Renal pelvis (tissue), 4 donors: ENCODE data around the gene PTPN14. TPM values are rescaled to one million over a fixed set of nuclear protein-coding genes. Genes with fewer than 3 reads are reported as not detected.
"Not testable (repeated sequence)": the region's sequence is repeated elsewhere in the genome, so short reads cannot be mapped to it uniquely, and the experiment has no call there.

Experiments used
- DNase-seq: peaks from one replicate; pipeline ENCODE4 v3.0.0-alpha.2; 2013
- polyA plus RNA-seq, 3 donors: library from polyadenylated mRNA; unstranded; fragments of 120-200 nt; gene quantifications; one replicate each; pipeline ENCODE4 v1.2.1, GENCODE V29; 2013; ENCODE audit not compliant: insufficient read length in 3 of 3

The PTPN14 gene
- polyA plus RNA-seq, 3 donors = 35.0 to 46.1 (median 41.1) TPM

DNA sequence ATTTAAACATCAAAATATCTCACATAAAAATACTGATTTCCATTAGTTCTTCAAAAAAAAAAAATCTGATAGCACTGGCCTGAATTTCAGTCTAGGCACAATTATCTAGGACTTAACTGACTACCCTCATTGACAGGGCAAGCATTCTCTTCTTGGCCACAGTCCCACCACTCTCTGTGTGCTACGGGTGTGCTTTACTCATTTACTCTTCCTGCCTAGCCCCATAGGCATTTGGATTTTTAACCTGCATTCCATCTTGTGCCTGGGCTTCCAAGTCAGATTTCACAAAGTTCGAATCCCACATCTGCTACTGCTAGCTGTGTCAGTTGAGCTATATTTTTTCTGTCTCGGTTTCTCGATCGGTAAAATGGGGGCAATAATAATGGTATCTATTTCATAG is 38.0 kb downstream of the PTPN14 start:
- DNase-seq = no peak

DNA sequence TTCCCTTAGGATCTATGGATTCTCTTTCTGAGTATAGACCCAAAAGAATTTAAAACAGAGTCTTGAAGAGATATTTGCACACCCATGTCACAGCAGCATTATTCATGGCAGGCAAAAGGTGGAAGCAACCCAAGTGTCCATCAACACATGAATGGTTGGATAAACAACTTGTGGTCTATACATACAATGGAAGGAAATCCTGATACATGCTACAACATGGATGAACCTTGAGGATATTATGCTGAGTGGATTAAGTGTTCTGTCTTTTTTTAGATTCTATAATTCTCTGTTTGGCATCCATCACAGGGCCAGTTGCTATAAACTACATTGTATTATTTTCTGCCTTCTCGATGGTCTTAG is 39.8 kb downstream of the PTPN14 start:
- DNase-seq = no peak

DNA sequence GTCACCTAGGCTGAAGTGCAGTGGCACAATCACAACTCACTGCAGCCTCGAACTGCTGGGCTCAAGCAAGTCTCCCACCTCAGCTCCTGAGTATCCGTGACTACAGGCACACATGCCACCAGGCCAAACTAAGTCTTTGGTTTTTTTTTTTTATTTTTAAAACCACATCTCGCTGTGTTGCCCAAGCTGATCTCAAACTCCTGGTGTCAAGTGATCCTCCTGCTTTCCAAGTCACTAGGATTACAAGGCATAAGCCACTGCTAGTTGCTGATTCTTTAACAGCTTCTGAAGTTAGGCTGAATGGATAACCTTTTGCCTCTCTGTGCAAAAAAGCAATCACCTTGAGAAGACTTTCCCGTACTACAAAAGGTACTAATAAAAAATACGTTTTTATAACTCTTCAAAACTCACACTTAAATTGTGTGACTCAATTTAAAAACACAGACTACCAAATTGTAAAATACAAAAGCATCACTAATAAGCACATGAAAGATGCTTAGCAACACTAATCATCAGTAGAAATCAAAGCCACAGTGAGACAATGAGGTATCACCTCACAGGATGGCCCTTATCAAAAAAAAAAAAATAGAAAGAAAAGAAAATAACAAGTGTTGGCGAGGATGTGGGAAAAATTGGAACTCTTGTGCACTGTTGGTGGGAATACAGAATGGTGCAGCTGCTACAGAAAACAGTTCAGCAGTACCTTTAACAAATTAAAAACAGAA is 40.3 kb downstream of the PTPN14 start:
- no peak for DNase-seq

DNA sequence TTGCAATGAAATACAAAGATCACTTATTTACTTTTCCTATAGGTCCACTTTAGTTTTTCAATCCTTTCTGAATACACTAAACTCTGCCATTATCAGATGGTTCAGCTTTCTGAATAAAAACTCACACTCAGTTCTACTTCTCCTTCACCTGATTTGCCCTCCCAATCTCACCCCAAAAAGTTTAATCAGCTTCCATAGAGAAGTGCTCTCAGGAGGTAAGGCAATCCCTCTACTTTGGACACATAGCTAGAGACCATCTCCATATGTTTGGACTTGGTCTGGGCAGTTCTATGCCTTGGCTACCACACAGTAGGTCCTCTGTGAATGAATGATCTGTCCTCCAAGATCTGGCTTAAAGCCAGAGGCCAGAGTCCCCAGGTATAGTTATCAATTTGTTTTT is 40.9 kb downstream of the PTPN14 start:
- DNase-seq = no peak

DNA sequence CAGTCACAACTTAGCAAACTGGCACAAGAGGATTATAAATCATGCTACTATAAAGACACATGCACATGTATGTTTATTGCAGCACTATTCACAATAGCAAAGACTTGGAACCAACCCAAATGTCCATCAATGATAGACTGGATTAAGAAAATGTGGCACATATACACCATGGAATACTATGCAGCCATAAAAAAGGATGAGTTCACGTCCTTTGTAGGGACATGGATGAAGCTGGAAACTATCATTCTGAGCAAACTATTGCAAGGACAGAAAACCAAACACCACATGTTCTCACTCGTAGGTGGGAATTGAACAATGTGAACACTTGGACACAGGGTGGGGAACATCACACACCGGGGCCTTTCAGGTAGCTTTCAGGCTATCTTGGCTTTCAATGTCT is 41.8 kb downstream of the PTPN14 start:
- not testable (repeated sequence) for DNase-seq

DNA sequence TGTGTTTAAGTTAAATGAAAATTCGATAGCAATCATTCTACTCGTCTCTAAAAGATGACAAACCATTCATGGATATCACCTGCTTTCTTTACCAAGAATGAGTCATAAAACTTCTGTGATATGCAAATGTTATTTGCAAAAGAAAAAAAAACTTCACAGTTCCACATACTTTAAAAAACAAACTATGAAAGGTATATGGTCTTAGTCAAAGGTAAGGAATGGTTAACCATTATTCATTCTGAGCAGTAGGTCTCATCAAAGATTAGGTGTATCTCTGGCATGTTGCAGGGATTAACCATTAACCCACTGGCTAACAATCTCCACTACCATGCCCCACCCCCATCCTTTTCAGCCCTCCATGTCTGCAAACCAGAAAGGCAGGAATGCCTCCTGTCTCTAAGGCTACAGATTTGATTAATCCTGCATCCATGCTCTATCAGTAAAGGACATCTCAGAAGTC is 44.4 kb downstream of the PTPN14 start:
- DNase-seq = peak; percentile 49

DNA sequence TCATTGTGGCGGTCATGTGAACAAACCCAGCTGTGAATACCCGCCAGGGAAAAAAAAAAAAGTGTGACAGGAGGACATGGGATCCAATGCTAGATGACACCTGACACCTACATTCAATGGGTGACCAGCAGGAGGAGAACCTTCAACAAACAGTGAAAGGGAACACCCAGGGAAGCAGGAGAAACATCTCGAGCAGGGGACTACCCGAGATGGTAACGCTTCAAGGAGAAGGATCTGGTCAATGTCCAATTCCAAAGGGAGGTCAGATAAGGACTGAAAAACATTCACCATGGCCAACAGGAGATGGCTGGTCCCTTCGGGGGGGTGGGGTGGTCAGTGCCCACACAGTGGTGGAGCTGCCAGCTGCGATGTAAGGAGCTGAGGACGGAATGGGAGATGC is 46.3 kb downstream of the PTPN14 start:
- DNase-seq = no peak

DNA sequence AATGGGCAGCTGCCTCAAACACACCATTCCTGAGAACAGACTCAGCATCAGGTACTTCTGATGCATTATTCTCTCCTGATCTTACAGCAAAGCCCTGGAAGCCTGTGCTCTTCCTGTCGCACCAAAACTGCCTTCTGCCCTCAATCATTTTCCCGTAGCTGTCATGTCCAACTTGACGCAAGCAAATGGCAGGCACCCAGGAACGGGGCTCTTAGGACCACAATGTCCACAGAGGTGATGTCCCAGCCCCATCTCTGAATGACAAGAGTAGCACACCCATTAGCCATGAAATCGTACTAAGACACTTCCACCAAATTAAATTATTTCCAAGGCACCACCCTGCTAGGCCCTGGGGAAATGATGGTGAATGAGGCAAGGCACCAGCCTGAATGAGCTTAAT is 47.1 kb downstream of the PTPN14 start:
- DNase-seq = no peak

DNA sequence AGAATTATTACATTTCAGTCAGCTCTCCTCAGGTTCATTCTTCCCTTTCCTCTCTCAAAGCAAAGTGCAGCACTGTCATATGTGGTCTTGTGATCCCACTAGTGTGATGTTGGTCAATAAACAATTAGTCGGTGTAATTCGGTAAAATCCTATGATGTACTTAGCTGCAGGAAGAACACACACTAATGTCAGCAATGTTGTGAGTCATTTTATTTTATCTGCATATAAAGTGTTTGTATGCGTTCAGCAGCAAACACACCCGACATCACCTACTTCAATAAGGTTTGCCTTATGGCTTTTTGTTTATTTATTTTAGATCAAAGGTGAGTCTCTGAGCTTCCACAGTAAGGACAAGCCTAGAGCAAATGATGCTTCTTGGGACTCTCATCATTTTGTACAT is 47.8 kb downstream of the PTPN14 start:
- no peak for DNase-seq

DNA sequence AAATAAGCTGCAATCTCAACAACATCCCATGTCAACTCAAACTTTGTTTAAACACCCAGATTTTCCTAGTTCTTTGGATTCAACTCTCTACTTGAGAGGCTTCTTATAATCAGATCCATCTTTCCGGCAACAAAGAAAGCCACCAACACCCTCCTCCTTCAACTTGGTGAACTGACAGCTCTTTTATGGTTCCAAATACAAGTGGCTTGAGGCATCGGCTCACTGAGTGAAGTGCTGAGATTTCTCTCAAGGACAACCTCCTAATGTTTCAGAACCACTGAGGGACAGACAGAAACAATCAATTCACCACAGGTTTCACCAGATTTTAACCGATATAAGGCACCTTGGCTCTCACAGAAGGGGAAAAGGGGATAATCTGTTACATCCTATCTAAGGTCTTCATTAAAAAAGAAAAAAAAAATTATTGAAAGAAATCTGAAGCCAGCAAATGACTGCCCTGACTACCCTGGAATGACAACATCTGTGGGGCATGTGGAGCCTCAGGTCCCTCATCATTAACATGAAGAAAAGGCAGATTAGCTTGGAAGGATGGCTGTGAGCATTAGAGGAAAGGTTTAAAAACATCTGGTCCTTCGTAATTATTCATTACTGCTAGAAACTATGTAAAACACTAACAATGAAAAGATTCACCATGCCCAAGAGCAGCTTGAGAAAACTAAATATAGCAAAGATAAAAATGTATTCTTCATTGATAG is 50.9 kb downstream of the PTPN14 start:
- DNase-seq = no peak

DNA sequence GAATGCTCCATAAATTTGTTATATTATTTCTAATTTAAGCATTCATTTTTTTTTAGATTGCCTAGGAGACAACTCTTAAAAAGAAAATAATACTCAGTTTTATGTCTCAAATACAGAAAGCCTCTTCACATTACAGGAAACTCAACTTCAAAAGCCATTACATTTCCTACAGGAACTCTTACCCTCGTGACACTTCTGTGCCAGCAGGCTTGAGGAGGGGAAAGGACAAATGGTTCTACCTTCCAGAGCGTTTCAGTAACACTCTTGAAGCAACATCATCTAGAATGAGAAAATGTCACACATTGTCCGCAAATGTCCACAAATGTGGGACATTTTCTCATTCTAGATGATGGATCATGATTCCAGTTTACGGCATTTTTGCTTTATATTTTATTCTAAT is 51.7 kb downstream of the PTPN14 start:
- DNase-seq = no peak

DNA sequence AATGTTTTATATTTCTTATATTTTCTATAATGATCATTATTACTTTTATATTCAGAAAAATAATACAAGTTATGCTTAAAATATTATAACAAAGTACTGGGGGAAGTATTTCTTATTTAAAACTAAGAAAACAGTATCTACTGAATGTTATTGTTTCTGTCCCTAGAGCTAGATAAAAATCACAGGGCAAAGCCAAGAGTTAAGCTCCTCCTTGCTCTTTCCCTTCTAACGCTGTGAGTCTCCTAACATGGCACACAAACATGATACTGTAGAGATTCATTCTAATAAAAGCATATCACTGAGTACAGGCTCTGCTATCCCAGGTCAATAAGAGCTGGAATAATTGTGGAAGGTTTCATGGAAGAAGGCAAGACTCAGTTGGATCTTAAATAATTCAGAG is 53.4 kb downstream of the PTPN14 start:
- no peak for DNase-seq

DNA sequence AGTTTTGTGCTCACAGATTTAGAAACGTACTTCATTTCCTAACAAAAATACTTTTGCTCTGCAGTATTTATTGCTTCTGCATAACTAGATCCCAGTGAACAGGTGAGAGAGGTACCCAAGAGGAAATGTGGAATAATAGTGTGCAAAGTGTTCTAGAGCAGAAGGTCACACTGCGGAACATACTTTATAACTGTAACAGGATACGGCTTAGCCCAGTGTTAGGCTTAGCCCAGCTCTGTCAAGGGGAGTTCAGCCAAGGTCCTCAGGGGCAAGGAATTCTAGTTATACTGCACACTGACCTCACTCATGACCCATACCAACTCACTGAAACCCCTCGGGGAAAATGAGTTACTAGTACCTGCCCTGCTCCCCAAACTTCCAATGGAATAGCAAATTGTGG is 55.3 kb downstream of the PTPN14 start:
- DNase-seq = no peak

DNA sequence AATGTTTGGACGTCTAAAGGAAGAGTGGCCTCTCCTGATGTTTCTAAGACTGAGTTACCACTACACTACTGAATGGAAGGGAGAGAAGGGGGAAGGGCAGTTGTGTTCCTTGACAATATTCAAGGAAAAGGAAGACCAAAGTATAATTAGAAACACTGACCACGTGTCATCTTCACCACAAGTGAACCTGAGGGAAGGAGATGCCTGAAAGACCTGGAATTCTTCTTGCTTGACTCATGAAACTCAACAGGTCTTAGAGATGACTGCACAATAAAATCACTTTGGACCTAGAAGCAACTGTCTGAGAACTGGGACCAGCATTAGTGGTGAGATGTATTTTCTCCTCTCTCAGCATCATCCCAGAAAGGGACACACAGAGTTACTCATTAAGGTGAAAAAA is 56.7 kb downstream of the PTPN14 start:
- DNase-seq = no peak

DNA sequence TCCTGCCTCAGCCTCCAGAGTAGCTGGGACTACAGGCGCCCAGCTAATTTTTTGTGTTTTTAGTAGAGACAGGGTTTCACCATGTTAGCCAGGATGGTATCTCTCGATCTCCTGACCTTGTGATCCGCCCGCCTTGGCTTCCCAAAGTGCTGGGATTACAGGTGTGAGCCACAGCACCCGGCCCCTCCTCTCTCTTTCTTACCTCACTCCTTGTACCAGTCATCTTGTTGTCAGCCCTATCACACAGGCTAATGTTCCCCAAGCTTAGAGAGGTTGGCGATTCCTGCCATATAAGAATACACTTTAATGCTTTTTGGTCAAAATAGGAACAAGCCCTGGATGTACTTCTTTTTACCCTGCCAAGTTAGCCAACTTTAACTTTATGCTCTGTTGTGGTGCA is 57.2 kb downstream of the PTPN14 start:
- not testable (repeated sequence) for DNase-seq

DNA sequence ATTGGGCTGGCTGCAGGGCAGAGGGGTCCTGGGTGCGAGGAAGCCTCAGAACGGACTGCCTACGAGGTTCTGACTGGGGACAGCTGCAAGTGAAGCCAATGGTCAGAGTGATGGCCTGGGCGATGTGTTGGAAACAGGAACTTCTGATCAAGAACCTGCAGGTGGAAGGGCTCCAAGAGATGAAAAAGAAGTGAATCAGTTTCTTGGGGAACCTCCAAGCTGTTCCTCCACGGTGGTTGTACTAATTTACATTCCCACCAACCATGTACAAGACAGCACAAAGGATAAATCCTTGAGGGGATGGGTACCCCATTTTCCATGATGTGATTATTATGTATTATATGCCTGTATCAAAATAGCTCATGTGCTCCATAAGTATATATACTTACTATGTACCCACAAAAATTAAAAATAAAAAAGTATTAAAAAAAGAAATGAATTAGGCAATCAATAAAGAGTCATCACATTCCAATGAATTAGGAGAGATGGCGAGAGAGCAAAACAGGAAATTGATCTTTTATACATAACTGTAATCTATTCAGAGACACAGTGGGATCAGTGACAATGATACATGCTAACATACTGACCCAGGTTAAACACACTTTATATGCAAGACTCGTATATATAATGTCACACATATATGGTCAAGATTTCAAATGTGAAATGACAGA is 58.1 kb downstream of the PTPN14 start:
- DNase-seq = no peak

DNA sequence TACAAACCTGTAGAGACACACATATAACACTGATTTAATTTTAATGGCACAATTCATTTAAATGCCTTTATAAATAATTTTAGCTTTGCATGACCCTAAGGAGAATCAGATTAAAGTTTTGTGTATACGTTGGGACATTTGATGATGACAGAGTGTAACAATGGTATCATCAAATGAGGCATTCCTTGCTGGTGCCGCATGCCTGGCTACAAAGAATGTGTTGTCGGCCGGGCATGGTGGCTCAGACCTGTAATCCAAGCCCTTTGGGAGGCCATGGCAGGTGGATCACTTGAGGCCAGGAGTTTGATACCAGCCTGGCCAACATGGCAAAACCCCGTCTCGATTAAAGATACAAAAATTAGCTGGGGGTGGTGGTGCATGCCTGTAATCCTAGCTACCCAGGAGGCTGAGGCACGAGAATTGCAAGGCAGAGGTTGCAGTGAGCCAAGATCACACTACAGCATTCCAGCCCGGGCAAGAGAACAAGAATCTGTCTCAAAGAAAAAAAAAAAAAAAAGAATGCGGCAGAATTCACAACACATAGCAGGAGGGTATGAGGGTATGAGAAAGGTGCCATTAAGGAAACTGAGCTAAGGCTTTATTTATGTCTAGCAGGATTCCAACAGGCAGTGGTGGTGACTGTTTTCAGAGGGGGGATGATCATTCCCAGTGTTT is 58.9 kb downstream of the PTPN14 start:
- DNase-seq = peak; percentile 30

DNA sequence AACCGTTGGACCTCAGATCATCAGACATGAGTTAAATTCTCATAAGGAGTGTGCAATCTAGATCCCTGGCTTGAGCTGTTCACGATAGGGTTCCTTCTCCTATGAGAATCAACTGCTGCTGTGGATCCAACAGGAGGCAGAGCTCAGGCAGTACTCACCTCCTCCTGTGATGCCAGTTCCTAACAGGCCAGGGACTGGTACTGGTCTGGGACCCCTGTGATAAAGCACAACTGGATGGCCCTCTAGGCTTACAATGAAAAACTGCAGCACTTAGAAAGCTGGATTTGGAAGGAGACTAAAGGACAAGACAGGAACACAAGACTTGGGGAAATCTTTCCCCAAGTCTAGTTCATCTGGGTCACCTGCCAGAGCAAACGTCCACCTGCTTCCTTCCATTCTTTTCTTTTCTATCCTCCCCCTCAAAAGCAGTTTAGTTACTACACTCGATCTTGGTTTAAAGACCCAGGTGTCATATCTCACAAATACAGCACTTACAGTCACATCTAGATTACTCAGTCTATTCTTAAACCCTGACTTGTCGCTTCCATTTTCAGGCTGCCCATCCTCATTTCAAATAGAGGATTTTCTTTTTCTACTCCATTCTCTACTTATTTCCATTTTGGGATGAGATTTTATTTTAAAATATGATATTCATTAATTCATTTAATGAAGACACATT is 59.8 kb downstream of the PTPN14 start:
- DNase-seq = no peak

DNA sequence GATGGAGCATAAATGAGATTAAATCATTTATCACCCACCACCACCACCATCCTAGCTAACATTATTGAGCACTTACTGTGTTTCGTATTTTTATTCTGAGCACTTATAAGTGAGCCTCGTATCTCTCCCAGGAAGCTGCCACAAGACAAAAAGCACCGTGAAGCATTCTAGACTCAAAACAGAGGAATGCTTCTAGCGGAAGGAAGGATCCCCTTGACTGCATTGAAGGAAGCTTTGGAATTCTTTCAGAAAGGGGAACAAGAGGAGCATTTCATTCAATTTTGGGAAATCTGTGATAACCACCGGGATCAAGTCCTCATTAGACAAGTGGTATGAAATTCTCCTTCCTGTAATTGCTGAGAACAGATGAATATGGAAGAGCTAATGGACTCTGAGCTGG is 66.3 kb downstream of the PTPN14 start:
- DNase-seq = no peak

DNA sequence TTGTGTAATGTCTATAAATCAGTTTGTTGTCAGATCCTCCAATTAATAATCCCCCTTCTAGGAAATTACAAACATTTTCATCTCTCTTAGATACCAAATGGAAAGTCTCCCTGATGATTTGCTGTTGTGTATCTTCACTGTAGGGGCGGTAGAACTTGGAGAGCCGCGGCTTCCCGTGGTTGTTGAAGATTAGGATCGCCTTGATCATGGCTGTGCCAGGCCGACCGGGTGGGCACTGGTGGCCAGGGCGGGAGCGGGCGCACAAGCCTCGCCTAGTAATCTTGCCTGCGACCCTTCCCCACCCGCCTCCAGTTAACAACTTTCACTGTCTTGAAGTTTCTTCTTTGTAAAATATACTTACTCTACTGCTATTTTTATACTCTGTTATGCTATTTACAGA is 68.2 kb downstream of the PTPN14 start:
- not testable (repeated sequence) for DNase-seq

DNA sequence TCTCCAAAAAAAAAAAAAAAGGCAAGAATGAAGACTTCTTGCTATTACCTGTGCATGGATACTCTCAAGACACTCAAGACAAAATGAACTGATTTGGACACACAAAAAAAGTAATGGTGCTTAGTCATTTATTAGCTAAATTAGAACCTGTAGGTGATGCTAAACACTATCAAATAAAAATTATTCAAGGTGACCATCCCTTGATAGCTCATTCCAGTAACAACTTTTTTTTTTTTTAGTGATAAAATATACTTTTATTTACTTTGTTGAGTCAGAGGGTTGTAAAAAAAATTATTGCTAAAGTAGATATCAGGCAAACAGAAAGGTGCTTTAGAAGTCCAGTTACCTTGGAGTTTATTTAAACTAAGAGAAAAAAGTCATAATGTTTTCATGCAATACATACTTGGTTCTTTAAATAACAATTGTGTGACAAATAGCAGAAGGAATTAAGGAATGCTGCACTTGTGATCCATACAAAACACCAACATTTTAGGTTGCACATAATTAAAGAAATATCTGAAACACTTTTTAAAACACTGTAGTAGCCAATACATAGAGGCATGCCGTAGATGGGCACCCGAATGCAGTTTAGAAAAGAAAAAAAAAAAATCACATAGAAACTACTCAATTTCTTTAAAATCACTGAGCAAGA is 69.3 kb downstream of the PTPN14 start:
- not testable (repeated sequence) for DNase-seq
